Measurements from ENCODE around the gene WNT7A. TPM values are rescaled to one million over a fixed set of nuclear protein-coding genes. Genes with fewer than 3 reads are reported as not detected.

The WNT7A gene
- total RNA-seq, 2 donors from 2014 or later, result 0.13 TPM; not detected in 1

DNA sequence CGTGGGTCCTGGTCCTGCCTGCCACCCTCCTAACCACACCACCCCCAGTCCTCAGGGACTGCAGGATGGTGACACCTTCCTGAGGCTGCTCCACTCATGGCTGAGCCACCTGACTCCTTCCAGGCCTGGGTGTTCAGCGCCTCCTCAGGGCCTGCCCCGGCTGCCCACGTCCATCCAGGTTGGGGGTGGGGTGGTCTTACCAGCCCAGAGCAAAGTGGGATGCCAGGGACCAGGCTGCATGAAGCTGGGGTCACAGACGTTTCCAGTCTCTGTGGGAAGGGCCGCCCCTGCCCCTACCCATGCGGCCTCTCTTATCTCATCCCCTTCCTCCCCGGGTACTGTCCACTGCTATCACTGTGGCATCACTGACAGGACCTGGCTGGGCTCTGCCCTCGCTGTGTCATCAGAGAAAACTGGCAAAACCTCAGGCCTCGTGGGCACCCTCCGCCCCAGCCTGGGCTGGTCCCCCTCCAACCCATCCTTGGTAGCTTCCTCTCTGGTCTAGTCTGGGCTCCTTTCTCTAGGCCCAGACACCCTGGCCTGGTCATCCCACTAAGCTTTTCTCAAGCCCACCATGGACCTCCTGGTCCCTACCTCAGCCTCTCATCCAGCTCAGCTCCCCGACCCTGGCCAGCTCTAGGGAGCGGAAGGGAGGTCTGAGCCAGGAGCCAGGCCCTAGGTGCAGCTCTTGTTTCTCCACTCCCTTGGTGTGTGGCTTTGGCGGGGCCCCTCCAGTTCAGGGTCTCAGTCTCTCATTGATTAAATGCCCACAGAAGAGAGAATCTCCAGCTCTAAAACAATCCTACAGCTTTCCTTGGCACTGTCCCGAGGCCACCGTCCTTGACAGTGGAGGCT is 32.9 kb downstream of the WNT7A start:
- H3K4me3 ChIP-seq (ENCODE audit: low read length), result no peak overlapping the region
- H3K27me3 ChIP-seq (ENCODE audit: control insufficient read depth, insufficient read depth, low read length, poor library complexity, severe bottlenecking), result no peaks in the 10 kb centered on the region
- H3K36me3 ChIP-seq (ENCODE audit: control insufficient read depth, insufficient read depth, low read length), result no peaks in the 10 kb centered on the region
- H3K9me3 ChIP-seq (ENCODE audit: control insufficient read depth, low read length), result no peaks in the 10 kb centered on the region
- 85 to 100% methylated on average over 3 to 16 of the region's 16 CpGs for WGBS, 2 experiments (ENCODE audit: insufficient coverage in 1 of 2, insufficient read length in 1 of 2)
- peaks cover 2% of the 10 kb centered on the region for H3K4me1 Mint-ChIP-seq
- no peak for DNase-seq
- H3K27ac Mint-ChIP-seq, result no peak overlapping the region
- H3K36me3 Mint-ChIP-seq (ENCODE audit: low read depth), result no peaks in the 10 kb centered on the region
- H3K4me1 ChIP-seq (ENCODE audit: control insufficient read depth, insufficient read depth, low read length), result no peaks in the 10 kb centered on the region
- H3K4me3 Mint-ChIP-seq, result no peak overlapping the region
- H3K9ac ChIP-seq (ENCODE audit: extremely low read depth, low read length, poor library complexity, severe bottlenecking), result no peak overlapping the region
- TF ChIP-seq, protein P1, sequence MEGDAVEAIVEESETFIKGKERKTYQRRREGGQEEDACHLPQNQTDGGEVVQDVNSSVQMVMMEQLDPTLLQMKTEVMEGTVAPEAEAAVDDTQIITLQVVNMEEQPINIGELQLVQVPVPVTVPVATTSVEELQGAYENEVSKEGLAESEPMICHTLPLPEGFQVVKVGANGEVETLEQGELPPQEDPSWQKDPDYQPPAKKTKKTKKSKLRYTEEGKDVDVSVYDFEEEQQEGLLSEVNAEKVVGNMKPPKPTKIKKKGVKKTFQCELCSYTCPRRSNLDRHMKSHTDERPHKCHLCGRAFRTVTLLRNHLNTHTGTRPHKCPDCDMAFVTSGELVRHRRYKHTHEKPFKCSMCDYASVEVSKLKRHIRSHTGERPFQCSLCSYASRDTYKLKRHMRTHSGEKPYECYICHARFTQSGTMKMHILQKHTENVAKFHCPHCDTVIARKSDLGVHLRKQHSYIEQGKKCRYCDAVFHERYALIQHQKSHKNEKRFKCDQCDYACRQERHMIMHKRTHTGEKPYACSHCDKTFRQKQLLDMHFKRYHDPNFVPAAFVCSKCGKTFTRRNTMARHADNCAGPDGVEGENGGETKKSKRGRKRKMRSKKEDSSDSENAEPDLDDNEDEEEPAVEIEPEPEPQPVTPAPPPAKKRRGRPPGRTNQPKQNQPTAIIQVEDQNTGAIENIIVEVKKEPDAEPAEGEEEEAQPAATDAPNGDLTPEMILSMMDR (conservative IDR thresholded peaks at IDR 0.05), result no peak
- peaks cover 4% of the 10 kb centered on the region for H3K27me3 Mint-ChIP-seq (ENCODE audit: insufficient read depth)
- H3K27ac ChIP-seq (ENCODE audit: low read depth, low read length), result no peak overlapping the region
- H3K9me3 Mint-ChIP-seq, result no peaks in the 10 kb centered on the region

GRCh38 chr3:13846238-13846637 is 33.6 kb downstream of the WNT7A start:
- Mint-ChIP-seq H3K27me3 (ENCODE audit: insufficient read depth) (peaks cover 4% of the 10 kb centered on the region), H3K27ac (no peak overlapping the region)
- no peak for DNase-seq

GRCh38 chr3:13845806-13846205 is 34.1 kb downstream of the WNT7A start:
- H3K4me3 Mint-ChIP-seq, result no peak overlapping the region
- Histone ChIP-seq H3K9ac (ENCODE audit: extremely low read depth, low read length, poor library complexity, severe bottlenecking) (no peak overlapping the region), H3K36me3 (ENCODE audit: control insufficient read depth, insufficient read depth, low read length) (no peaks in the 10 kb centered on the region), H3K27me3 (ENCODE audit: control insufficient read depth, insufficient read depth, low read length, poor library complexity, severe bottlenecking) (no peaks in the 10 kb centered on the region), H3K9me3 (ENCODE audit: control insufficient read depth, low read length) (no peaks in the 10 kb centered on the region), H3K27ac (ENCODE audit: low read depth, low read length) (no peak overlapping the region), H3K4me3 (ENCODE audit: low read length) (no peak overlapping the region), H3K4me1 (ENCODE audit: control insufficient read depth, insufficient read depth, low read length) (no peaks in the 10 kb centered on the region)
- no peaks in the 10 kb centered on the region for H3K27me3 Mint-ChIP-seq (ENCODE audit: insufficient read depth)
- no peaks in the 10 kb centered on the region for H3K36me3 Mint-ChIP-seq (ENCODE audit: low read depth)
- TF ChIP-seq, protein P1 (conservative IDR thresholded peaks at IDR 0.05), result no peak
- no peak for DNase-seq
- 87 to 89% methylated on average over 6 to 7 of the region's 7 CpGs for WGBS, 2 experiments (ENCODE audit: insufficient coverage in 1 of 2, insufficient read length in 1 of 2)
- H3K27ac Mint-ChIP-seq, result no peak overlapping the region
- peaks cover 2% of the 10 kb centered on the region for H3K4me1 Mint-ChIP-seq
- H3K9me3 Mint-ChIP-seq, result no peaks in the 10 kb centered on the region

More at GRCh38 chr3:13846238-13846637, 33.6 kb downstream of the WNT7A start:
- Histone ChIP-seq H3K4me3 (ENCODE audit: low read length) (no peak overlapping the region), H3K9ac (ENCODE audit: extremely low read depth, low read length, poor library complexity, severe bottlenecking) (no peak overlapping the region), H3K27me3 (ENCODE audit: control insufficient read depth, insufficient read depth, low read length, poor library complexity, severe bottlenecking) (no peaks in the 10 kb centered on the region), H3K4me1 (ENCODE audit: control insufficient read depth, insufficient read depth, low read length) (no peaks in the 10 kb centered on the region), H3K36me3 (ENCODE audit: control insufficient read depth, insufficient read depth, low read length) (no peaks in the 10 kb centered on the region), H3K9me3 (ENCODE audit: control insufficient read depth, low read length) (no peaks in the 10 kb centered on the region), H3K27ac (ENCODE audit: low read depth, low read length) (no peak overlapping the region)
- TF ChIP-seq, protein P1 (conservative IDR thresholded peaks at IDR 0.05), result no peak
- 89% methylated on average over 1 of the region's 2 CpGs; no CpG with 5 or more reads in 1 of the 2 experiments for WGBS, 2 experiments (ENCODE audit: insufficient coverage in 1 of 2, insufficient read length in 1 of 2)
- no peaks in the 10 kb centered on the region for H3K9me3 Mint-ChIP-seq
- H3K36me3 Mint-ChIP-seq (ENCODE audit: low read depth), result no peaks in the 10 kb centered on the region
- peaks cover 2% of the 10 kb centered on the region for H3K4me1 Mint-ChIP-seq
- H3K4me3 Mint-ChIP-seq, result no peak overlapping the region
